Brain microvascular endothelial cell (primary cell): ENCODE results near the gene PARS2.

Experiments
- DNase-seq: peaks from one replicate; pipeline ENCODE4 v3.0.0-alpha.2; 2020
- H3K27ac ChIP-seq: fragments of 250-450 bp; sonication (Bioruptor Pico); 2 replicates; pipeline ENCODE4 v1.5.1; 2020; ENCODE audit warnings: mild to moderate bottlenecking, moderate library complexity
- H3K27me3 ChIP-seq: fragments of 250-450 bp; sonication (Bioruptor Pico); replicated peaks from 2 replicates; pipeline ENCODE4 v1.5.1; 2020; ENCODE audit warnings: mild to moderate bottlenecking
- H3K36me3 ChIP-seq: fragments of 250-450 bp; sonication (Bioruptor Pico); replicated peaks from 2 replicates; pipeline ENCODE4 v1.5.1; 2020; ENCODE audit warnings: mild to moderate bottlenecking
- H3K4me3 ChIP-seq: 2 replicates; pipeline ENCODE4 v1.5.1; 2011; ENCODE audit warnings: low read depth, mild to moderate bottlenecking, control low read depth, low read length, moderate library complexity
- in situ Hi-C: cut with HindIII; loops from 2 replicates; pipeline ENCODE4 v1.10.0; 2017; ENCODE audit warnings: low sequenced_read_pairs, low pct_ligation_motif_present
- TF ChIP-seq, protein P1 (sequence below): IDR thresholded peaks from 2 replicates; pipeline ENCODE4 v1.5.1; 2011; ENCODE audit warnings: low read depth, mild to moderate bottlenecking, moderate library complexity, low read length, control low read depth, inconsistent platforms; ENCODE audit errors: missing control alignments

The PARS2 gene

DNA sequence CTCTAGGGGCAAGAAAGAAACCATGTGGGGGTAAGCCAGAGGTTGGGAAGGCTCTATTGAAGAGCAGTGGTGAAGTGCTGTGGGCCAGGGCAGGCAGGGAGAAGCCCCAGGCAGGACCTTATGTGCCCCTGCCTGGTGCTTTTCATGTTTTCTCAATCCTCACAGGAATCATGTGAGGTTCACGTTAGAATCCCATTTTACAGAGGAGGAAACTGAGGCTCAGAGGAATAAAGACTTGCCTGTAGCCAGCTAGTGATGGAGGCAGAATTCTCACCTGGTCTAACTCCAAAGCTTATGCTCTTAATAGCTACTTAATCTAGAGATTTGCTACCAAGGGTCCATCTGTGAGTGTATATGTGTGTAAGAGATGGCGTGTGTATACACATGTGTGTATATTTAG lies 32.6 kb upstream of the PARS2 start:
- in situ Hi-C loops = no loop called here
- TF ChIP-seq, protein P1, sequence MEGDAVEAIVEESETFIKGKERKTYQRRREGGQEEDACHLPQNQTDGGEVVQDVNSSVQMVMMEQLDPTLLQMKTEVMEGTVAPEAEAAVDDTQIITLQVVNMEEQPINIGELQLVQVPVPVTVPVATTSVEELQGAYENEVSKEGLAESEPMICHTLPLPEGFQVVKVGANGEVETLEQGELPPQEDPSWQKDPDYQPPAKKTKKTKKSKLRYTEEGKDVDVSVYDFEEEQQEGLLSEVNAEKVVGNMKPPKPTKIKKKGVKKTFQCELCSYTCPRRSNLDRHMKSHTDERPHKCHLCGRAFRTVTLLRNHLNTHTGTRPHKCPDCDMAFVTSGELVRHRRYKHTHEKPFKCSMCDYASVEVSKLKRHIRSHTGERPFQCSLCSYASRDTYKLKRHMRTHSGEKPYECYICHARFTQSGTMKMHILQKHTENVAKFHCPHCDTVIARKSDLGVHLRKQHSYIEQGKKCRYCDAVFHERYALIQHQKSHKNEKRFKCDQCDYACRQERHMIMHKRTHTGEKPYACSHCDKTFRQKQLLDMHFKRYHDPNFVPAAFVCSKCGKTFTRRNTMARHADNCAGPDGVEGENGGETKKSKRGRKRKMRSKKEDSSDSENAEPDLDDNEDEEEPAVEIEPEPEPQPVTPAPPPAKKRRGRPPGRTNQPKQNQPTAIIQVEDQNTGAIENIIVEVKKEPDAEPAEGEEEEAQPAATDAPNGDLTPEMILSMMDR = no peak
- DNase-seq = no peak
- Histone ChIP-seq H3K4me3 (no peak overlapping the region), H3K27me3 (peaks cover 24% of the 10 kb centered on the region), H3K36me3 (no peaks in the 10 kb centered on the region), H3K27ac (no peak overlapping the region)

DNA sequence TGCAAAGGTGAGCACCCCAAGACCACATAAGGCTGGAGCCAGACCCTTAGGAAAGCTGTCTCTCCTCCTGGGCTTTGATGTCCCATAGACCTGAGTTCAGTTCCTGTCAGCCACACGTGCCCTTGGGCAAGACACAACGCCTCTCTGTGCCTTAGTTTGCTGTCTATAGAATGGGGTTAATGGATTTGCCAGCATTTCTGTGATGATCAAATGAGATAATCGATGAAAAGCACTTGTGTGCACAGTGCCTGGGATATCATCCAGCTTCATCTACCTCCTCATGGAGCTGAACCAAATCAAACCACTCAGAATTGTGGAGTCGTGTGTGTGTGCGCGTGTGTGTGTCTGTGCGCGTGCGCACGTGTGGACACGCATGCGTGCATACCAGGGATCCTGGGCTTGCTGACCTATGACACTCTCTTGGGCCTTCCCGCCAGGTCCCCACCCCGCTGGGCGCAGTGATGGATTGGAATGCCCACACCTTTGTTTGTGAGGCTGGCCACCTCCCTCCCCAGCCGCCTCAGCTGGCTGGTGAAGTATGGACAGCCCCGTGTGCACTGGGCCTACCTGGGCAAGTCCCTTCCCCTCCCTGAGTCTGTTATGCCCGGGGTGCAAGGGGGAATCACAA lies 31.6 kb upstream of the PARS2 start:
- peaks cover 15% of the 10 kb centered on the region for H3K27me3 ChIP-seq
- no peak overlapping the region for H3K27ac ChIP-seq
- no peak for DNase-seq
- no peak overlapping the region for H3K4me3 ChIP-seq
- TF ChIP-seq, protein P1 = no peak
- in situ Hi-C loops = no loop called here
- no peaks in the 10 kb centered on the region for H3K36me3 ChIP-seq

DNA sequence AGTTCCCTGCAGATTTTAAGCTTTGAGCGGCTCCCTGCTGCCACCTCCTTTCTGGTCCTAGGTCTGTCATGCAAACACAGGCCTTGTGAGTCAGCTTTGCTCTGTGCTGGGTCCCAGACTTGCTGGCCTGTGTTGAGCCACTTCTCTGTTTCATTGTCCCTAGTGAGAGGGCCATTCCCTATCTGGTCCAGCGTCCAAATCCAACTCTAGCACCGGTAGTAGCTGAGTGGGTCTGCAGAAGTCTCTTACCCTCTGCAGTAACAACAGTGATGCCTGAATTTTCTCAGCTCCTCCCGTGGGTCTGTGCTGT lies 31.0 kb upstream of the PARS2 start:
- no peak overlapping the region for H3K27ac ChIP-seq
- H3K4me3 ChIP-seq = no peak overlapping the region
- in situ Hi-C loops = no loop called here
- no peak for DNase-seq
- H3K27me3 ChIP-seq = peaks cover 8% of the 10 kb centered on the region
- H3K36me3 ChIP-seq = no peaks in the 10 kb centered on the region
- TF ChIP-seq, protein P1 = no peak

DNA sequence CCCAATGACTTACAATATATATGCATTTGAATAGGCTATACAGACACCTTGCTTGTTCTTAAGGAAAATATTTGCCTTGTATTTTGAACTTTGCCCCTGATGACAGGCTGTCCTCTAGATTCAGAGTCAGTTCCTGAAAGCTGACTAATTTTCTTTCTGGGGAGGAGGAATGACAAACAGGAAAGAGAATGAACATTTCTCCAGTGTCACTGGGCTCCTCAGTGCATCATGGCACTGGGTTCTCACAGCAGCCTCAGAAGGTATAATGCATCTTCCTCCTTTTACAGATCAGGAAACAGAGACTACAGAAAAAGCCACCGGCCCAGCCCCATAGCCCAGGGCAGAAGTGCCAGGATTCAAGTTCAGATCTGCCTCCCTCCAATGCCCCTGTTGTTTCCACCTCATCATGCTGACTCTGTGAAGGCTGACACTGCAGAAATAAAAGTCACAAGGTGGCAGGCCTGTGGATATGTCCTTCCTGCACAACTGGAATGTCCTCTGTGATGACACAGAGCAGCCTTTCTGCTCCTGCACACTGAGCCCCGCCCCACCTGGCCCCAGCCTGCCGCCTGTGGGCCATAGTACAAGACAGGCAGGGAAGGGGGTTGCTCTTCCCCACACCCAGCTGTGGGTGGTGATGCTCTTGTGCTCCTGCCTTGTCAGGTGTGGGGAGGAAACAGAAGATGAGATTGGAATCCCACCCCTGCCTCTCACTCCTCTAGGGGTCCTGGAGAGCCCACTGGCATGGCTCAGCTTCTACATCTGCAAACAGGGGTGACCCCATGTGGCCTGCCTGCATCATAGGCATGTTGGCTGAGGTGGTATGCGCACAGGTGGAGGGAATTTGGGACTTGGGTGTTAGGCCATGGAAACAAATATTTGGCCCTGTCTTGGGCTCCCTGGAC lies 30.4 kb upstream of the PARS2 start:
- H3K27ac ChIP-seq = no peak overlapping the region
- peaks cover 4% of the 10 kb centered on the region for H3K27me3 ChIP-seq
- no peak for DNase-seq
- no peak overlapping the region for H3K4me3 ChIP-seq
- TF ChIP-seq, protein P1 = no peak
- in situ Hi-C loops = no loop called here
- H3K36me3 ChIP-seq = no peaks in the 10 kb centered on the region

DNA sequence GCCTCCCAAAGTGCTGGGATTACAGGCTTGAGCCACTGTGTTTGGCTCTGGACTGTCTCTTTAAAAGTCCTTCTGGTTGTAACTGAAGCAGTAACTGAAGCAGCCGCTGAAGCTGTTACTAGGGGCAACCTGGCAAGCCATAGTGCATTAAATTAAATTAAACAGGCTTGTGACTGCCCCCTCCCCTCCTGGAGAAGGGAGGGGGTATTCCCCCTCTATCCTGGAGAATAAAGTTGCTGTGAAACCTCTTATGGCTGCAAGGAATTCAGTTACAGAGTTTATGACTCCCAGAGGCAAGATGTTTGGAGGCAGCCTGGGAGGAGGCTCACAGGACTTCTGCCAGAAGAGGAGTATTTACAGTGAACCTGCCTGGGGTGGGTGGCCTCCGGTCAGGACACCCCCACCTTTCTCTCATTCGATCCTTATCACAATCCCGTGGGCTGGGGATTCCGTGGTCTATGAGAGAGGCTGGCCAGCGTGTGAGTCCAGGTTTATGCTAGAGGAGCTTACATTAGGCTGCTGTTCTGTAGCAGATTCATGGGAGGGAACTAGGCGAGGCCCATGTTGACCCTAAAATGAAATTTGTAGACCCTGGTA lies 28.5 kb upstream of the PARS2 start:
- DNase-seq = no peak
- in situ Hi-C loops = no loop called here
- Histone ChIP-seq H3K36me3 (no peaks in the 10 kb centered on the region), H3K27me3 (no peaks in the 10 kb centered on the region), H3K27ac (no peak overlapping the region), H3K4me3 (no peak overlapping the region)
- TF ChIP-seq, protein P1 = no peak
